C4-2B (cell line): ENCODE measurements around the gene PRKCB.

ENCODE experiments used
- ZFX ChIP-seq: fragments of 450-650 bp; IDR thresholded peaks from 2 replicates; pipeline ENCODE4 v1.6.1; 2017
- TF ChIP-seq, protein P1 (sequence below): fragments of 450-650 bp; conservative IDR thresholded peaks from 2 replicates; pipeline ENCODE4 v1.5.1; 2017; ENCODE audit warnings: mild to moderate bottlenecking

DNA sequence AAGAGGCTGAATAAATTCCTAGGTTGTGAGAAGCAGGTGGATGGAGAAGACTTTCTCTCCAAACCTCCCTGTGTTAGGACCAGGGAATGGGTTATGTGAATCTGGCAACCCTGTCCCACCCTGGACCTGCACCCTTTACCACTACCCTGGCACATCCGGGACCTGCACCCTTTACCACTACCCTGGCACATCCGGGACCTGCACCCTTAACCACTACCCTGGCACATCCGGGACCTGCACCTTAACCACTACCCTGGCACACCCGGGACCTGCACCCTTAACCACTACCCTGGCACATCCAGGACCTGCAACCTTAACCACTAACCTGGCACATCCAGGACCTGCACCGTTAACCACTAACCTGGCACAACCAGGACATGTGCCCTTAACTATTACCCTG lies 213.3 kb downstream of the PRKCB start:
- TF ChIP-seq, protein P1, sequence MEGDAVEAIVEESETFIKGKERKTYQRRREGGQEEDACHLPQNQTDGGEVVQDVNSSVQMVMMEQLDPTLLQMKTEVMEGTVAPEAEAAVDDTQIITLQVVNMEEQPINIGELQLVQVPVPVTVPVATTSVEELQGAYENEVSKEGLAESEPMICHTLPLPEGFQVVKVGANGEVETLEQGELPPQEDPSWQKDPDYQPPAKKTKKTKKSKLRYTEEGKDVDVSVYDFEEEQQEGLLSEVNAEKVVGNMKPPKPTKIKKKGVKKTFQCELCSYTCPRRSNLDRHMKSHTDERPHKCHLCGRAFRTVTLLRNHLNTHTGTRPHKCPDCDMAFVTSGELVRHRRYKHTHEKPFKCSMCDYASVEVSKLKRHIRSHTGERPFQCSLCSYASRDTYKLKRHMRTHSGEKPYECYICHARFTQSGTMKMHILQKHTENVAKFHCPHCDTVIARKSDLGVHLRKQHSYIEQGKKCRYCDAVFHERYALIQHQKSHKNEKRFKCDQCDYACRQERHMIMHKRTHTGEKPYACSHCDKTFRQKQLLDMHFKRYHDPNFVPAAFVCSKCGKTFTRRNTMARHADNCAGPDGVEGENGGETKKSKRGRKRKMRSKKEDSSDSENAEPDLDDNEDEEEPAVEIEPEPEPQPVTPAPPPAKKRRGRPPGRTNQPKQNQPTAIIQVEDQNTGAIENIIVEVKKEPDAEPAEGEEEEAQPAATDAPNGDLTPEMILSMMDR = no peak
- TF ChIP-seq ZFX = no peak
